ENCODE data around the gene FAM151B.

Gene FAM151B, protein sequence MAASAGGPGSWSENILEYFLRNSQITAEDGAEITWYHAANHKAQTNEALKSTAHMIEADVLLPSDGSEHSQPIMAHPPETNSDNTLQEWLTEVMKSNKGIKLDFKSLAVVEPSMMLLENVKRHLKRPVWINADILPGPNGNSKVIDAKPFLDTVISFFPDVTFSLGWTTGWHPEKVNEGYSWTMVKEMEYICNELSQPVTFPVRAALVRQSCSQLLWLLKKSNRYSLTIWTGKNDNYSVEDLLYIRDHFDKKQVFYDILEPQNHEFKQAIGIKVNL

GRCh38 chr5:80487829-80488721 lies at the start of gene FAM151B:
FAM151B (plus strand) TSS chr5:80488100; CDS start chr5:80488124, 24 bp downstream.
- peak within 1 kb of the TSS; percentile 82 for H3K27ac ChIP-seq
- TF ChIP-seq CTCF (conservative IDR thresholded peaks at IDR 0.05) = peak; percentile 56
- TF ChIP-seq ZFX (IDR thresholded peaks at IDR 0.05) = peak; percentile 62

DNA sequence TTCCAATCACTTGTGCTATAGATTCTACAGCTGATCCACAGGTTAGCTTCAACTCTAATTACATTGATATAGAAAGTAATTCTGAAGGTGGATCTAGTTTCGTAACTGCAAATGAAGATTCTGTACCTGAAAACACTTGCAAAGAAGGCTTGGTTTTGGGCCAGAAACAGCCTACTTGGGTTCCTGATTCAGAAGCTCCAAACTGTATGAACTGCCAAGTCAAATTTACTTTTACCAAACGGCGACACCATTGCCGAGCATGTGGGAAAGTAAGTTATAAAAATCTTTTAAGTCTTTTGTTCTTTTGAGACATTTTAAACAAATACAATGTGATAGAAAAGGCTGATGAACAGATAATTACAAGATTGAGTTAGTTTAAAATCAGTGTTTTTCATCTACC lies 49.2 kb upstream of the FAM151B start:
- TF ChIP-seq CTCF (conservative IDR thresholded peaks at IDR 0.05) (no peak), ZFX (IDR thresholded peaks at IDR 0.05) (no peak)
- no peak overlapping the region for H3K27ac ChIP-seq

DNA sequence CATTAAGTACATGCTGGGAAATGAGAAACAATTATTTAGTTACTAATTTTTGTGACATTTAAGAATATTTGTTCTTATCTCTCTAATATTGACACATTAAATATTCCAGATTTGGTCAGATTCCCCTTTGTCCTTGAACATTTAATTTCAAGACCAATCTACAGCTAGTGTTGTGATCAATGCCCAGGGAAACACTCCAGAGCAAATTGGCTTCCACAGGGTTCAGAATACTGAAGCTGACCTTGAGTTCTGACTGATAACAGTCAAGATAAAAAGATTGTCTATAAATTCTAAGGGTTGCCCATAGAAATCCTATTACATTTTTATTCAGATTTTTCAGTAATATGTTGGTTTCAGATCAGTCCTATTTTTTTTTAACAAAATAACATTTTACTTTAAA lies 48.7 kb upstream of the FAM151B start:
- no peak overlapping the region for H3K27ac ChIP-seq
- no peak for TF ChIP-seq ZFX (IDR thresholded peaks at IDR 0.05)
- no peak for TF ChIP-seq CTCF (conservative IDR thresholded peaks at IDR 0.05)

DNA sequence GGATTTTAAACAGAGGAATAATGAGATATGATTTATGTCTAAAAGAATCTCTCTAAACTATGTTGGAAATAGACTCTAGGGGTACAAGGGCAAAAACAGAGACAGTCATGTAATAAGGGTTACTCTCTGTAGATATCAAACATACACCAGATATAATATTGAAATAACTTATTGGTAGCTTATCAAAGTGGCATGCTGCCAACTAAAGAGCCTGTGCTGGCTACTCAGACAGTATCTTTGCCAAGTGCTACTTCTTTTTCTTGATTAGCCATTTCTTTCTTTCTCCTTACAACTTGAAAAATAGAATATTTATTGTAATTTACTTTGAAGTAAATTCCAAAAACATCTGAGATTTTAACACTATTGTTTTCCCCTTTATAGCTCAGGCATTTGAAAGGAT lies 45.2 kb upstream of the FAM151B start:
- H3K27ac ChIP-seq = no peak overlapping the region
- TF ChIP-seq ZFX (IDR thresholded peaks at IDR 0.05) = no peak

DNA sequence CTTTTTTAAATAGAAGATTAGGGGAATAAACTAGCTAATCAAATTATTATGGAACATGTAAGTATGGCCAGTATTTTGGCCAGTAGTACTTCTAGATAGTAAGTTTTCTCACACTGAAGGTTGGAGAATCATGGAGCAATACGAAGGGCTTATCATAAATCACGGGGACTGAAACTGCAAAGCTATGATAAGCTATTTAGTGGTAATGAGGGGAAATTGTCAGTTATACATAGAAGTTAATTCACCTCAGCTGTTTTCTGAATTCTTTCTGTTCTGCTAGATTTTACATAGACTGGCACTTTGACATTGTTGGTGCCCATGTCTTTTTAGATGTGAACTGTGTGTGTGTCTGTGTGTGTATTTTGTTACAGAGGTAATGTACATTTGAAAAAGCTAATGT lies 34.5 kb upstream of the FAM151B start:
- H3K27ac ChIP-seq = no peak overlapping the region
- TF ChIP-seq ZFX (IDR thresholded peaks at IDR 0.05) (no peak), CTCF (conservative IDR thresholded peaks at IDR 0.05) (no peak)

GRCh38 chr5:80463269-80463668 lies 24.6 kb upstream of the FAM151B start:
- TF ChIP-seq ZFX (IDR thresholded peaks at IDR 0.05) = no peak
- TF ChIP-seq CTCF (conservative IDR thresholded peaks at IDR 0.05) = no peak
- H3K27ac ChIP-seq = no peak overlapping the region

DNA sequence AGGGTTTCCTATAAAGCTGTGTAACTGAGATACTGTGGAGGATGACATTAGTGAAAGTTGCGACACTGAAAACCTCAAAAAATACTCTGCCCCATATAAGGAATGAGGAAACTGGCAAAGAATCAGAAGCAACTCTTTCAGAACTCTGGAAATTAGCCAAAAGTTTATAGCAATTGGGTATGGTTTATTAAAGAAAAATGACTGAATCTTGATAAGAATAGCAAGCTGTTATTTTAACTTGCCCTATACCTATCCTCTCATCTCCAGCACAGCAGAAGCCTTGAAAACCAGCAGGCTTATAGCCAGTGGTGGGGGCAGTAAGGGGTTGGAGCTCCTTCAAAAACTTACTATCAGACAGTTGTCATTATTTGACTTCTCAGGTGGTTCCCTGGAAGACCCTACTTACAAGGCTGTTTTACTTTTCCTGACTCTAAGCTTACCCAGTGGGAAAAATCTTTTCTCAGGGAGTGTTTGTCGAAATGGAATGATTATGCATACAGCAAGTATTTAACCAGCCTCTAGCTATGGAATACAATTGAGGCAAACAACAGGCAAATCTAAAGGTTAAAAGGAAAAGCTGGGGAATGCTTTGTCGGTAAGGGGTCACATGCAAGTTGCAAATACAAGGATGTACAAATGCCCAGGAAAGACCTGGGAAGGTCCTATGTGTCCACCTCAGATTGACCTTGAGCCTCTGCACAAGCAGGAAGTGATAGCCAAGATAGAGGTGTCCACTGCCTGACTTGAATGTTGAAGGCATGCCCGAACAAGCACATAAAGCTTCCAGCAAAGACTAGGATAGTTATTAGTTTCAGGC lies 21.0 kb upstream of the FAM151B start:
- TF ChIP-seq CTCF (conservative IDR thresholded peaks at IDR 0.05) = no peak
- TF ChIP-seq ZFX (IDR thresholded peaks at IDR 0.05) = no peak
- H3K27ac ChIP-seq = peak overlapping the region; percentile 15; the same call in 1 of the 2 replicates
